Glutamatergic neuron (in vitro differentiated cells): ENCODE measurements around the gene CLSTN1. TPM values are rescaled to one million over a fixed set of nuclear protein-coding genes. Genes with fewer than 3 reads are reported as not detected.
A peak's percentile ranks its signal among the peaks of the same experiment; 100 is the strongest.

Experiments used
- DNase-seq: peaks from one replicate; pipeline ENCODE4 v3.0.0; 2022
- H3K27ac Mint-ChIP-seq: one replicate; pipeline ENCODE4 v1.8.0; 2020; ENCODE audit warnings: mild to moderate bottlenecking, mixed read lengths, inconsistent platforms; ENCODE audit not compliant: unreplicated experiment
- H3K27me3 Mint-ChIP-seq: one replicate; pipeline ENCODE4 v1.8.0; 2020; ENCODE audit warnings: mild to moderate bottlenecking, moderate library complexity, mixed read lengths, inconsistent platforms; ENCODE audit not compliant: unreplicated experiment
- H3K36me3 Mint-ChIP-seq: one replicate; pipeline ENCODE4 v1.8.0; 2020; ENCODE audit warnings: mild to moderate bottlenecking, mixed read lengths, inconsistent platforms; ENCODE audit not compliant: unreplicated experiment
- H3K4me1 Mint-ChIP-seq: one replicate; pipeline ENCODE4 v1.8.0; 2020; ENCODE audit warnings: mild to moderate bottlenecking, low read depth, mixed read lengths, inconsistent platforms; ENCODE audit not compliant: unreplicated experiment
- H3K4me3 Mint-ChIP-seq: one replicate; pipeline ENCODE4 v1.8.0; 2020; ENCODE audit warnings: mild to moderate bottlenecking, mixed read lengths, inconsistent platforms; ENCODE audit not compliant: unreplicated experiment
- H3K9me3 Mint-ChIP-seq: one replicate; pipeline ENCODE4 v1.8.0; 2020; ENCODE audit warnings: mild to moderate bottlenecking, moderate library complexity, mixed read lengths, inconsistent platforms; ENCODE audit not compliant: unreplicated experiment
- CTCF ChIP-seq: fragments of 200-600 bp; sonication (generic); IDR thresholded peaks from one replicate; pipeline ENCODE4 v1.5.0; 2021; ENCODE audit not compliant: partially characterized antibody, unreplicated experiment
- total RNA-seq: library from RNA; stranded (reverse); fragmentation: NEBNext Ultra II Directional; extraction: Animal tissue kit (Norgen Biotek cat#: 25700); gene quantifications from one replicate; pipeline ENCODE4 v1.2.1, GENCODE V29; 2021; ENCODE audit not compliant: unreplicated experiment

Gene CLSTN1
- total RNA-seq, 1 donor from 2014 or later = 139 TPM

GRCh38 chr1:9736241-9736640 lies 87.5 kb downstream of the CLSTN1 start:
- Mint-ChIP-seq H3K27me3 (peaks cover 7% of the 10 kb centered on the region), H3K4me1 (peaks cover 4% of the 10 kb centered on the region), H3K36me3 (peaks cover 10% of the 10 kb centered on the region), H3K27ac (no peak overlapping the region), H3K9me3 (peaks cover 1% of the 10 kb centered on the region), H3K4me3 (no peak overlapping the region)
- no peak for TF ChIP-seq CTCF
- DNase-seq = no peak

GRCh38 chr1:9735800-9736199 lies 88.0 kb downstream of the CLSTN1 start:
- peaks cover 1% of the 10 kb centered on the region for H3K9me3 Mint-ChIP-seq

GRCh38 chr1:9733160-9733789 lies 90.5 kb downstream of the CLSTN1 start:
- H3K27me3 Mint-ChIP-seq = peaks cover 5% of the 10 kb centered on the region
- H3K9me3 Mint-ChIP-seq = peaks cover 1% of the 10 kb centered on the region
- DNase-seq = no peak
- H3K27ac Mint-ChIP-seq = no peak overlapping the region
- peaks cover 10% of the 10 kb centered on the region for H3K36me3 Mint-ChIP-seq
- no peak for TF ChIP-seq CTCF
- H3K4me1 Mint-ChIP-seq = peaks cover 4% of the 10 kb centered on the region
- no peak overlapping the region for H3K4me3 Mint-ChIP-seq

More at GRCh38 chr1:9735800-9736199, 88.0 kb downstream of the CLSTN1 start:
- no peak for TF ChIP-seq CTCF
- peaks cover 10% of the 10 kb centered on the region for H3K36me3 Mint-ChIP-seq
- peaks cover 8% of the 10 kb centered on the region for H3K27me3 Mint-ChIP-seq
- peaks cover 4% of the 10 kb centered on the region for H3K4me1 Mint-ChIP-seq
- H3K27ac Mint-ChIP-seq = no peak overlapping the region
- no peak overlapping the region for H3K4me3 Mint-ChIP-seq
- no peak for DNase-seq

GRCh38 chr1:9732123-9732971 lies 91.4 kb downstream of the CLSTN1 start:
- peaks cover 10% of the 10 kb centered on the region for H3K36me3 Mint-ChIP-seq
- DNase-seq = no peak

More at GRCh38 chr1:9732123-9732971, 91.4 kb downstream of the CLSTN1 start:
- peaks cover 1% of the 10 kb centered on the region for H3K9me3 Mint-ChIP-seq
- H3K4me1 Mint-ChIP-seq = no peaks in the 10 kb centered on the region
- H3K27me3 Mint-ChIP-seq = peaks cover 5% of the 10 kb centered on the region
- peak overlapping the region; percentile 28 for H3K27ac Mint-ChIP-seq
- no peak for TF ChIP-seq CTCF
- no peak overlapping the region for H3K4me3 Mint-ChIP-seq
